Upper lobe of right lung (tissue), 1 donor: ENCODE measurements around the gene CERS2. TPM values are rescaled to one million over a fixed set of nuclear protein-coding genes. Genes with fewer than 3 reads are reported as not detected.

Experiments used
- ATAC-seq: fragments of 200-7000 bp; cut with Tn5 transposase; one replicate; pipeline ENCODE4 v1.9.1; 2020; ENCODE audit warnings: mild to moderate bottlenecking, moderate library complexity
- DNase-seq: peaks from one replicate; pipeline ENCODE4 v3.0.0-alpha.2; 2020
- H3K27ac ChIP-seq: fragments of 200-600 bp; one replicate; pipeline ENCODE4 v1.8.0; 2022
- H3K27me3 ChIP-seq: fragments of 200-600 bp; one replicate; pipeline ENCODE4 v1.8.0; 2022; ENCODE audit warnings: mild to moderate bottlenecking
- H3K36me3 ChIP-seq: fragments of 200-600 bp; one replicate; pipeline ENCODE4 v1.8.0; 2022
- H3K4me1 ChIP-seq: fragments of 200-600 bp; one replicate; pipeline ENCODE4 v1.8.0; 2022
- H3K4me3 ChIP-seq: fragments of 200-600 bp; one replicate; pipeline ENCODE4 v1.8.0; 2022; ENCODE audit warnings: mild to moderate bottlenecking
- H3K9me3 ChIP-seq: fragments of 200-600 bp; one replicate; pipeline ENCODE4 v1.8.0; 2022
- CTCF ChIP-seq: fragments of 200-600 bp; IDR thresholded peaks from one replicate; pipeline ENCODE4 v1.8.0; 2022; ENCODE audit warnings: antibody characterized with exemption
- intact Hi-C: fragments of 100-400 bp; cut with DNase I; formaldehyde crosslinking; loops from one replicate; pipeline ENCODE4 v1.11.0; 2022
- total RNA-seq: library from RNA; stranded (reverse); fragmentation: NEBNext Ultra II Directional; extraction: Animal tissue kit (Norgen Biotek cat#: 25700); gene quantifications from one replicate; pipeline ENCODE4 v1.2.1, GENCODE V29; 2021
- donor health status: DM: no; HTN: yes; CAD: no; lungs with severe emphysema.

CERS2 gene
- total RNA-seq, 1 donor from 2014 or later: 354 TPM

GRCh38 chr1:150971583-150972416 lies 2.8 kb downstream of the CERS2 start:
- no peaks in the 10 kb centered on the region for H3K27me3 ChIP-seq
- TF ChIP-seq CTCF: no peak
- ATAC-seq: no peak
- peaks cover 47% of the 10 kb centered on the region for H3K4me1 ChIP-seq
- peak overlapping the region; percentile 68 for H3K4me3 ChIP-seq
- peak overlapping the region; percentile 92 for H3K27ac ChIP-seq
- H3K9me3 ChIP-seq: no peaks in the 10 kb centered on the region
- intact Hi-C loops: no loop called here
- DNase-seq: no peak
- peaks cover 24% of the 10 kb centered on the region for H3K36me3 ChIP-seq

GRCh38 chr1:150970808-150971582 lies 3.6 kb downstream of the CERS2 start:
- Histone ChIP-seq H3K4me1 (peaks cover 43% of the 10 kb centered on the region), H3K4me3 (peak overlapping the region; percentile 68), H3K27me3 (no peaks in the 10 kb centered on the region), H3K27ac (peak overlapping the region; percentile 92), H3K9me3 (no peaks in the 10 kb centered on the region), H3K36me3 (peaks cover 32% of the 10 kb centered on the region)
- DNase-seq (peak; percentile 91), ATAC-seq (peak; percentile 78)
- no peak for TF ChIP-seq CTCF
- intact Hi-C loops: no loop called here

GRCh38 chr1:150969626-150970025 lies 5.0 kb downstream of the CERS2 start:
- Histone ChIP-seq H3K27ac (peak overlapping the region; percentile 61), H3K36me3 (peaks cover 46% of the 10 kb centered on the region), H3K27me3 (no peaks in the 10 kb centered on the region), H3K4me3 (no peak overlapping the region), H3K9me3 (no peaks in the 10 kb centered on the region), H3K4me1 (peaks cover 39% of the 10 kb centered on the region)
- intact Hi-C loops: no loop called here
- ATAC-seq: no peak
- no peak for TF ChIP-seq CTCF
- no peak for DNase-seq

- Histone ChIP-seq H3K36me3 (peaks cover 57% of the 10 kb centered on the region), H3K4me1 (peaks cover 37% of the 10 kb centered on the region), H3K27me3 (no peaks in the 10 kb centered on the region), H3K4me3 (no peak overlapping the region), H3K27ac (no peak overlapping the region), H3K9me3 (no peaks in the 10 kb centered on the region)
- no peak for TF ChIP-seq CTCF
- DNase-seq (no peak), ATAC-seq (no peak)
- intact Hi-C loops: no loop called here
Measured at GRCh38 chr1:150968491-150968890, 6.1 kb downstream of the CERS2 start.

- Histone ChIP-seq H3K4me1 (peaks cover 32% of the 10 kb centered on the region), H3K4me3 (no peak overlapping the region), H3K27me3 (no peaks in the 10 kb centered on the region), H3K9me3 (no peaks in the 10 kb centered on the region), H3K27ac (no peak overlapping the region), H3K36me3 (peaks cover 63% of the 10 kb centered on the region)
- DNase-seq (no peak), ATAC-seq (no peak)
- intact Hi-C loops: no loop called here
- TF ChIP-seq CTCF: no peak
Measured at GRCh38 chr1:150967936-150968335, 6.7 kb downstream of the CERS2 start.
